ENCODE measurements around the gene SLIT3.

DNA sequence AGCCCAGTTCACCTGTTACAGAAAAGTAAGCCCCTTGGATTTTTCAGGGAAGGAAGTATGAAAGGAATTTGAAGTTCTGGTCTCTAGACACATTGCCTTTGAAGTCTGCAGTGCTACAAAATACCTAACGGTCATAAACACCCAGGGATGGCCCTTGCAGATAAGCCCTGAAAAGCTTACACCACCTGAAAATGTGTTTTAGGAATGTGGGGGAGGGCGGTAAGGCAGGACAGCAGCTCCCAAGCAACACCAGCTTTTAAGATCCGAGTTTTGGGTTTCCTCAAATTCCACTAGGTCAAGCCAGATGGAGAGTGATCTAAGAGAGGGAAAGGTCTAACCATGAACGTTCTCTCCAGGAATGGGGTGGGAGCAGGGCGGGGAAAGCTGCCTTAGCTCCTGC is 607.6 kb downstream of the SLIT3 start:
- TF ChIP-seq, protein P1, sequence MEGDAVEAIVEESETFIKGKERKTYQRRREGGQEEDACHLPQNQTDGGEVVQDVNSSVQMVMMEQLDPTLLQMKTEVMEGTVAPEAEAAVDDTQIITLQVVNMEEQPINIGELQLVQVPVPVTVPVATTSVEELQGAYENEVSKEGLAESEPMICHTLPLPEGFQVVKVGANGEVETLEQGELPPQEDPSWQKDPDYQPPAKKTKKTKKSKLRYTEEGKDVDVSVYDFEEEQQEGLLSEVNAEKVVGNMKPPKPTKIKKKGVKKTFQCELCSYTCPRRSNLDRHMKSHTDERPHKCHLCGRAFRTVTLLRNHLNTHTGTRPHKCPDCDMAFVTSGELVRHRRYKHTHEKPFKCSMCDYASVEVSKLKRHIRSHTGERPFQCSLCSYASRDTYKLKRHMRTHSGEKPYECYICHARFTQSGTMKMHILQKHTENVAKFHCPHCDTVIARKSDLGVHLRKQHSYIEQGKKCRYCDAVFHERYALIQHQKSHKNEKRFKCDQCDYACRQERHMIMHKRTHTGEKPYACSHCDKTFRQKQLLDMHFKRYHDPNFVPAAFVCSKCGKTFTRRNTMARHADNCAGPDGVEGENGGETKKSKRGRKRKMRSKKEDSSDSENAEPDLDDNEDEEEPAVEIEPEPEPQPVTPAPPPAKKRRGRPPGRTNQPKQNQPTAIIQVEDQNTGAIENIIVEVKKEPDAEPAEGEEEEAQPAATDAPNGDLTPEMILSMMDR (IDR thresholded peaks at IDR 0.05; ENCODE audit: poor library complexity), result no peak
- TF ChIP-seq EZH2 (IDR thresholded peaks at IDR 0.05; ENCODE audit: borderline replicate concordance) (no peak), EZH2phosphoT487 (IDR thresholded peaks at IDR 0.05; ENCODE audit: low read depth, severe bottlenecking, unreplicated experiment) (no peak)
